AG09309 (cell line): ENCODE results near the gene CELSR1.

ENCODE experiments used
- DNase-seq: peaks from one replicate; pipeline ENCODE4 v3.0.0-alpha.2; 2010; ENCODE audit warnings: low read depth
- H3K4me3 ChIP-seq: 2 replicates; pipeline ENCODE4 v1.5.1; 2011; ENCODE audit warnings: mild to moderate bottlenecking, low read depth, low read length, moderate library complexity; ENCODE audit not compliant: control insufficient read depth
- CTCF ChIP-seq: IDR thresholded peaks from 2 replicates; pipeline ENCODE4 v1.5.1; 2011; ENCODE audit warnings: mild to moderate bottlenecking, low read depth, low read length, inconsistent platforms; ENCODE audit not compliant: insufficient read depth, control insufficient read depth; ENCODE audit errors: missing control alignments

The CELSR1 gene

GRCh38 chr22:46416891-46417580, 120.4 kb downstream of the CELSR1 start:
- TF ChIP-seq CTCF = no peak
- no peak overlapping the region for H3K4me3 ChIP-seq
- DNase-seq = no peak

- no peak overlapping the region for H3K4me3 ChIP-seq
- TF ChIP-seq CTCF = no peak
- DNase-seq = no peak
Measured at GRCh38 chr22:46416520-46416871, 120.9 kb downstream of the CELSR1 start.

GRCh38 chr22:46415776-46416519, 121.5 kb downstream of the CELSR1 start:
- no peak for DNase-seq

GRCh38 chr22:46414704-46415103, 122.7 kb downstream of the CELSR1 start:
- TF ChIP-seq CTCF = no peak
- no peak for DNase-seq
- no peak overlapping the region for H3K4me3 ChIP-seq

More at GRCh38 chr22:46415776-46416519, 121.5 kb downstream of the CELSR1 start:
- TF ChIP-seq CTCF = no peak
- no peak overlapping the region for H3K4me3 ChIP-seq

- no peak for DNase-seq
- no peak overlapping the region for H3K4me3 ChIP-seq
- no peak for TF ChIP-seq CTCF
Measured at GRCh38 chr22:46413725-46414379, 123.6 kb downstream of the CELSR1 start.

- DNase-seq = no peak
- TF ChIP-seq CTCF = no peak
- no peak overlapping the region for H3K4me3 ChIP-seq
Measured at GRCh38 chr22:46411347-46411746, 126.1 kb downstream of the CELSR1 start.
